ENCODE data around the gene C1QB. TPM values are rescaled to one million over a fixed set of nuclear protein-coding genes. Genes with fewer than 3 reads are reported as not detected.
"Not testable (repeated sequence)": the region's sequence is repeated elsewhere in the genome, so short reads cannot be mapped to it uniquely, and the experiment has no call there.

The C1QB gene
- total RNA-seq, 2 experiments from 2014 or later: not detected

GRCh38 chr1:22699681-22700520, 46.9 kb downstream of the C1QB start:
- Mint-ChIP-seq H3K4me1 (no peaks in the 10 kb centered on the region), H3K4me3 (no peak overlapping the region), H3K27ac (no peak overlapping the region), H3K27me3 (peaks cover 4% of the 10 kb centered on the region), H3K36me3 (ENCODE audit: low read depth) (no peaks in the 10 kb centered on the region), H3K9me3 (no peaks in the 10 kb centered on the region)
- POLR2A ChIA-PET: no interaction called here
- DNase-seq: no peak
- CTCF ChIA-PET: interaction anchor here (2.0 kb wide), 1 partner anchor 19 kb away, joined by 4 read pairs; no protein-coding TSS in a partner anchor

- H3K27me3 Mint-ChIP-seq: peaks cover 6% of the 10 kb centered on the region
- CTCF ChIA-PET: interaction anchor here (1.2 kb wide), 1 partner anchor 166 kb away, joined by 4 read pairs; no protein-coding TSS in a partner anchor
- no peaks in the 10 kb centered on the region for H3K36me3 Mint-ChIP-seq (ENCODE audit: low read depth)
- H3K4me3 Mint-ChIP-seq: no peak overlapping the region
- no peaks in the 10 kb centered on the region for H3K9me3 Mint-ChIP-seq
- no peak for DNase-seq
- POLR2A ChIA-PET: no interaction called here
- H3K27ac Mint-ChIP-seq: no peak overlapping the region
- H3K4me1 Mint-ChIP-seq: no peaks in the 10 kb centered on the region
Observed at GRCh38 chr1:22702296-22703085, 49.5 kb downstream of the C1QB start.

GRCh38 chr1:22704440-22705067, 51.5 kb downstream of the C1QB start:
- Mint-ChIP-seq H3K4me1 (no peaks in the 10 kb centered on the region), H3K27me3 (peaks cover 21% of the 10 kb centered on the region), H3K4me3 (no peak overlapping the region), H3K27ac (no peak overlapping the region), H3K9me3 (no peaks in the 10 kb centered on the region), H3K36me3 (ENCODE audit: low read depth) (no peaks in the 10 kb centered on the region)
- peak; percentile 80 for DNase-seq
- CTCF ChIA-PET: interaction anchor here (0.6 to 1.5 kb wide), 10 partner anchors 13 to 1042 kb away, joined by 3 to 6 read pairs (median 3); no protein-coding TSS in a partner anchor
- POLR2A ChIA-PET: no interaction called here

GRCh38 chr1:22705586-22705985, 52.5 kb downstream of the C1QB start:
- ChIA-PET POLR2A (no interaction called here), CTCF (interaction anchor here (1.2 kb wide), 1 partner anchor 225 kb away, joined by 4 read pairs; no protein-coding TSS in a partner anchor)
- peaks cover 24% of the 10 kb centered on the region for H3K27me3 Mint-ChIP-seq
- H3K9me3 Mint-ChIP-seq: no peaks in the 10 kb centered on the region
- peaks cover 2% of the 10 kb centered on the region for H3K4me1 Mint-ChIP-seq
- no peak overlapping the region for H3K4me3 Mint-ChIP-seq
- DNase-seq: no peak
- no peak overlapping the region for H3K27ac Mint-ChIP-seq
- no peaks in the 10 kb centered on the region for H3K36me3 Mint-ChIP-seq (ENCODE audit: low read depth)

- peaks cover 24% of the 10 kb centered on the region for H3K27me3 Mint-ChIP-seq
- H3K4me3 Mint-ChIP-seq: not testable (repeated sequence)
Observed at GRCh38 chr1:22706100-22706499, 53.1 kb downstream of the C1QB start.

GRCh38 chr1:22708777-22709176, 55.7 kb downstream of the C1QB start:
- POLR2A ChIA-PET: no interaction called here
- Mint-ChIP-seq H3K27ac (no peak overlapping the region), H3K36me3 (ENCODE audit: low read depth) (no peaks in the 10 kb centered on the region), H3K4me3 (no peak overlapping the region), H3K4me1 (peaks cover 9% of the 10 kb centered on the region), H3K27me3 (peaks cover 41% of the 10 kb centered on the region), H3K9me3 (no peaks in the 10 kb centered on the region)
- DNase-seq: no peak
- CTCF ChIA-PET: no interaction called here

More at GRCh38 chr1:22706100-22706499, 53.1 kb downstream of the C1QB start:
- H3K9me3 Mint-ChIP-seq; H3K27ac Mint-ChIP-seq; DNase-seq; H3K4me1 Mint-ChIP-seq; POLR2A ChIA-PET; H3K36me3 Mint-ChIP-seq (ENCODE audit: low read depth); CTCF ChIA-PET: not testable (repeated sequence)

- no peak overlapping the region for H3K27ac Mint-ChIP-seq
- H3K4me3 Mint-ChIP-seq: no peak overlapping the region
- POLR2A ChIA-PET: no interaction called here
- peaks cover 9% of the 10 kb centered on the region for H3K4me1 Mint-ChIP-seq
- no peak for DNase-seq
- no peaks in the 10 kb centered on the region for H3K9me3 Mint-ChIP-seq
- peaks cover 45% of the 10 kb centered on the region for H3K27me3 Mint-ChIP-seq
- CTCF ChIA-PET: no interaction called here
- no peaks in the 10 kb centered on the region for H3K36me3 Mint-ChIP-seq (ENCODE audit: low read depth)
Observed at GRCh38 chr1:22709227-22709626, 56.2 kb downstream of the C1QB start.

GRCh38 chr1:22709891-22710700, 57.1 kb downstream of the C1QB start:
- ChIA-PET CTCF (no interaction called here), POLR2A (no interaction called here)
- H3K4me1 Mint-ChIP-seq: peaks cover 9% of the 10 kb centered on the region
- no peaks in the 10 kb centered on the region for H3K9me3 Mint-ChIP-seq
- H3K4me3 Mint-ChIP-seq: peak overlapping the region; percentile 28
- no peak for DNase-seq
- H3K36me3 Mint-ChIP-seq (ENCODE audit: low read depth): no peaks in the 10 kb centered on the region
- peaks cover 47% of the 10 kb centered on the region for H3K27me3 Mint-ChIP-seq
- no peak overlapping the region for H3K27ac Mint-ChIP-seq

GRCh38 chr1:22710701-22711049, 57.6 kb downstream of the C1QB start, which contains the start of gene EPHB2:
TSS of gene EPHB2 (plus strand) at chr1:22710839. CDS start at chr1:22710983, 144 bp downstream.
- no peak for DNase-seq
- CTCF ChIA-PET: no interaction called here
- POLR2A ChIA-PET: no interaction called here
- Mint-ChIP-seq H3K36me3 (ENCODE audit: low read depth) (no peaks in the 10 kb centered on the region), H3K4me1 (peaks cover 9% of the 10 kb centered on the region), H3K27ac (no peak within 1 kb of the TSS), H3K9me3 (no peaks in the 10 kb centered on the region), H3K4me3 (peak within 1 kb of the TSS; percentile 28), H3K27me3 (peaks cover 49% of the 10 kb centered on the region)

- ChIA-PET POLR2A (no interaction called here), CTCF (no interaction called here)
- Mint-ChIP-seq H3K27ac (no peak overlapping the region), H3K4me1 (peaks cover 9% of the 10 kb centered on the region), H3K27me3 (peaks cover 50% of the 10 kb centered on the region), H3K36me3 (ENCODE audit: low read depth) (no peaks in the 10 kb centered on the region), H3K4me3 (no peak overlapping the region), H3K9me3 (no peaks in the 10 kb centered on the region)
- no peak for DNase-seq
Observed at GRCh38 chr1:22711071-22711470, 58.0 kb downstream of the C1QB start.
